Left ventricle myocardium inferior (tissue), 1 donor: Measurements from ENCODE around the gene SDHAF3. TPM values are rescaled to one million over a fixed set of nuclear protein-coding genes. Genes with fewer than 3 reads are reported as not detected.

Source experiments
- DNase-seq: peaks from one replicate; pipeline ENCODE4 v3.0.0-alpha.2; 2020
- H3K27ac ChIP-seq: fragments of 200-600 bp; replicated peaks from 2 replicates; pipeline ENCODE4 v1.8.0; 2021
- H3K27me3 ChIP-seq: fragments of 200-600 bp; 2 replicates; pipeline ENCODE4 v1.8.0; 2021; ENCODE audit warnings: low read depth
- H3K36me3 ChIP-seq: fragments of 200-600 bp; 2 replicates; pipeline ENCODE4 v1.8.0; 2021
- H3K4me1 ChIP-seq: fragments of 200-600 bp; 2 replicates; pipeline ENCODE4 v1.8.0; 2021
- H3K4me3 ChIP-seq: fragments of 200-600 bp; 2 replicates; pipeline ENCODE4 v1.8.0; 2021; ENCODE audit warnings: mild to moderate bottlenecking, moderate library complexity
- H3K9me3 ChIP-seq: fragments of 200-600 bp; replicated peaks from 2 replicates; pipeline ENCODE4 v1.8.0; 2021
- intact Hi-C: fragments of 100-400 bp; cut with micrococcal nuclease; formaldehyde crosslinking; loops from one replicate; pipeline ENCODE4 v1.11.0; 2022
- total RNA-seq: library from RNA; stranded (reverse); fragmentation: NEBNext Ultra II Directional; extraction: Animal tissue kit (Norgen Biotek cat#: 25700); gene quantifications from one replicate; pipeline ENCODE4 v1.2.1, GENCODE V29; 2021
- TF ChIP-seq, protein P1 (sequence below): fragments of 200-600 bp; IDR thresholded peaks from 2 replicates; pipeline ENCODE4 v1.8.0; 2021; ENCODE audit warnings: antibody characterized with exemption, mild to moderate bottlenecking, borderline replicate concordance
- donor health status: DM: no; HTN: yes; CAD: no; lungs with severe emphysema.

The SDHAF3 gene
- total RNA-seq, 1 donor from 2014 or later: 20.5 TPM

DNA sequence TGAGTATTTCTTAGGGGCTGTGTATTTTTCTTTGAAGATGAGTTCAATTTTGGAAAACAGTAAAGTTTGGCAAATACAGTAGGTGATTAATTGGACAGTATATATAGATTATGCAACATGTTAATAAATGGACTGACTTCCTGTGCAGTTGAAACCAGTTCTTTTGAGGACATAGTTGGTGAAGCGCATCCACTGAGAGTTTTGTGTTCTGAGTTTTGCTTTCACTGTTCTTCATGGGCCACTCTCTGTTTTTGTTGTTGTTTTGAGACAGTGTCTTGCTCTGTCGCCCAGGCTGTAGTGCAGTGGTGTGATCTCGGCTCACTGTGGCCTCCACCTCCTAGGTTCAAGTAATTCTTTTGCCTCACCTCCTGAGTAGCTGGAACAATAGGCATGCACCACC, 109.0 kb downstream of the SDHAF3 start:
- intact Hi-C loops: no loop called here
- no peaks in the 10 kb centered on the region for H3K27me3 ChIP-seq
- H3K27ac ChIP-seq: no peak overlapping the region
- TF ChIP-seq, protein P1, sequence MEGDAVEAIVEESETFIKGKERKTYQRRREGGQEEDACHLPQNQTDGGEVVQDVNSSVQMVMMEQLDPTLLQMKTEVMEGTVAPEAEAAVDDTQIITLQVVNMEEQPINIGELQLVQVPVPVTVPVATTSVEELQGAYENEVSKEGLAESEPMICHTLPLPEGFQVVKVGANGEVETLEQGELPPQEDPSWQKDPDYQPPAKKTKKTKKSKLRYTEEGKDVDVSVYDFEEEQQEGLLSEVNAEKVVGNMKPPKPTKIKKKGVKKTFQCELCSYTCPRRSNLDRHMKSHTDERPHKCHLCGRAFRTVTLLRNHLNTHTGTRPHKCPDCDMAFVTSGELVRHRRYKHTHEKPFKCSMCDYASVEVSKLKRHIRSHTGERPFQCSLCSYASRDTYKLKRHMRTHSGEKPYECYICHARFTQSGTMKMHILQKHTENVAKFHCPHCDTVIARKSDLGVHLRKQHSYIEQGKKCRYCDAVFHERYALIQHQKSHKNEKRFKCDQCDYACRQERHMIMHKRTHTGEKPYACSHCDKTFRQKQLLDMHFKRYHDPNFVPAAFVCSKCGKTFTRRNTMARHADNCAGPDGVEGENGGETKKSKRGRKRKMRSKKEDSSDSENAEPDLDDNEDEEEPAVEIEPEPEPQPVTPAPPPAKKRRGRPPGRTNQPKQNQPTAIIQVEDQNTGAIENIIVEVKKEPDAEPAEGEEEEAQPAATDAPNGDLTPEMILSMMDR: no peak
- DNase-seq: no peak
- H3K9me3 ChIP-seq: no peaks in the 10 kb centered on the region
- H3K4me3 ChIP-seq: no peak overlapping the region
- no peaks in the 10 kb centered on the region for H3K36me3 ChIP-seq
- no peaks in the 10 kb centered on the region for H3K4me1 ChIP-seq

Other genes starting within 250 kb of the SDHAF3 start
- not detected for gene DLX6, start 112.1 kb upstream of the SDHAF3 start, total RNA-seq
- not detected for gene DLX5, start 92.9 kb upstream of the SDHAF3 start, total RNA-seq